Midbrain (tissue), 1 donor: ENCODE results near the gene TMEM214.
A peak's percentile ranks its signal among the peaks of the same experiment; 100 is the strongest.

Experiments used
- DNase-seq: peaks from one replicate; lab custom pipeline; 2025; lab: John Stamatoyannopoulos, UW

Gene TMEM214

GRCh38 chr2:27010139-27010538 is 22.6 kb upstream of the TMEM214 start:
- DNase-seq = no peak

GRCh38 chr2:27013738-27014137 is 19.0 kb upstream of the TMEM214 start:
- DNase-seq = no peak

GRCh38 chr2:27014771-27015433 is 17.9 kb upstream of the TMEM214 start:
- DNase-seq = no peak

- DNase-seq = peak; percentile 59
Observed at GRCh38 chr2:27016801-27017325, 15.9 kb upstream of the TMEM214 start.

GRCh38 chr2:27018142-27018541 is 14.6 kb upstream of the TMEM214 start:
- no peak for DNase-seq

- no peak for DNase-seq
Observed at GRCh38 chr2:27019459-27019858, 13.3 kb upstream of the TMEM214 start.

GRCh38 chr2:27019931-27020855 is 12.6 kb upstream of the TMEM214 start:
- no peak for DNase-seq

GRCh38 chr2:27021253-27022049 is 11.3 kb upstream of the TMEM214 start:
- no peak for DNase-seq

- DNase-seq = no peak
Observed at GRCh38 chr2:27023740-27024139, 9.0 kb upstream of the TMEM214 start.

GRCh38 chr2:27024188-27024587 is 8.6 kb upstream of the TMEM214 start:
- DNase-seq = no peak

GRCh38 chr2:27024812-27025211 is 8.0 kb upstream of the TMEM214 start:
- no peak for DNase-seq

- no peak for DNase-seq
Observed at GRCh38 chr2:27025281-27025800, 7.4 kb upstream of the TMEM214 start.

- no peak for DNase-seq
Observed at GRCh38 chr2:27025861-27026851, 6.6 kb upstream of the TMEM214 start.

- no peak for DNase-seq
Observed at GRCh38 chr2:27027211-27027651, 5.5 kb upstream of the TMEM214 start.

GRCh38 chr2:27029051-27029450 is 3.7 kb upstream of the TMEM214 start:
- no peak for DNase-seq

GRCh38 chr2:27033253-27033852 is 588 bp downstream of the TMEM214 start:
- no peak for DNase-seq

GRCh38 chr2:27038012-27038411 is 5.2 kb downstream of the TMEM214 start:
- DNase-seq = no peak

- no peak for DNase-seq
Observed at GRCh38 chr2:27038631-27039339, 6.0 kb downstream of the TMEM214 start.

GRCh38 chr2:27039426-27039825 is 6.7 kb downstream of the TMEM214 start:
- DNase-seq = no peak

- DNase-seq = no peak
Observed at GRCh38 chr2:27039871-27040270, 7.1 kb downstream of the TMEM214 start.
